GM18861 (cell line): ENCODE results near the gene CBS.
A peak's percentile ranks its signal among the peaks of the same experiment; 100 is the strongest.
"Not testable (repeated sequence)": the region's sequence is repeated elsewhere in the genome, so short reads cannot be mapped to it uniquely, and the experiment has no call there.

Source experiments
- ATAC-seq: cut with Tn5 transposase; IDR thresholded peaks from one replicate; pipeline ENCODE4 v1.9.1; 2021; ENCODE audit not compliant: unreplicated experiment

Gene CBS

DNA sequence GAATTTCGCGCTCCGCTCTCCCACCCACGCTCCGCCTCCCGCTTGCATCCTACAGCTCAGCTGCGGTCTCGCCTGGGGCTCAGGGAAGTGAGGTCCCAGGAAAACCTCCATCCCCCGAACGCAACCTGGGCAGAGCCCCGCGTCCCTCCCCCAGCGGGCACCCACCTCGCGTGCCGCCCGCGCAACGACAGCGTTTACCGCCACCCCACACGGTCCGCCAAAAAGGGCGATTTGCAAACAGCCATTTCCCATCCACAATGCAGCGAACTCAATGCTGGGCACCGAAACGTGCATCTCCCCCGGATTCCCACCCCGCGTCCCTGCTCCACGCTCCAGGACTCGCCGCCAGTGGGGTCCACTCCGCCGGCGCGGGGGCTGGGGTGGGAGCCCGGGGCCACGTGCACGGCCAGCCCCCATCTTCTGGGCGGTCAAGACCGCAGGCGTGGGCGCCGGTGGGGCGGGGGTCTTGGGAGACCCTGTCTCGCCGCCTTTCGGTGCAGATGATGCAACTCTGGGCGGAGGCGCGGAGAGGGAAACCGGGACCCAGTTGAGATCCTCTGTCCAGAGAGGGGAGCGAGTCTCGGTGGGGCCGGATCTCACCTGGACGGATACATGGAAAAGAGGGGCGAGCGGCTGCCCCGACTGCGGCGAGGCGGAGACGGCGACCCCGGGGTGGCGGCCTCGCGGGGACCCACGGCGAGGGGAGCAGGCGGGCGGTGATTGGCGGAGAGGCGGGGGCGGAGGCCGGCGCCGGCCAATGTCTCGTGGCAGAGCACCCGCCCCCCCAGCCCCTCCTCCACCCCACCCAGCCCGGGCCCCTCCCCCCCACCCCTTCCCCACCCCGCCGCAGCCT lies at the start of gene CBS:
Gene CBS, minus strand, starts transcription at position 666 of the 853 bp plus-strand sequence. CDS start 3,642 bp downstream, outside the sequence.
- not testable (repeated sequence) for ATAC-seq

GRCh38 chr21:43115956-43116355 lies 40.3 kb upstream of the CBS start:
- ATAC-seq: not testable (repeated sequence)

- not testable (repeated sequence) for ATAC-seq
Observed at GRCh38 chr21:43114483-43114882, 38.8 kb upstream of the CBS start.

- not testable (repeated sequence) for ATAC-seq
Observed at GRCh38 chr21:43109006-43109405, 33.4 kb upstream of the CBS start.

- not testable (repeated sequence) for ATAC-seq
Observed at GRCh38 chr21:43108177-43108576, 32.5 kb upstream of the CBS start.

DNA sequence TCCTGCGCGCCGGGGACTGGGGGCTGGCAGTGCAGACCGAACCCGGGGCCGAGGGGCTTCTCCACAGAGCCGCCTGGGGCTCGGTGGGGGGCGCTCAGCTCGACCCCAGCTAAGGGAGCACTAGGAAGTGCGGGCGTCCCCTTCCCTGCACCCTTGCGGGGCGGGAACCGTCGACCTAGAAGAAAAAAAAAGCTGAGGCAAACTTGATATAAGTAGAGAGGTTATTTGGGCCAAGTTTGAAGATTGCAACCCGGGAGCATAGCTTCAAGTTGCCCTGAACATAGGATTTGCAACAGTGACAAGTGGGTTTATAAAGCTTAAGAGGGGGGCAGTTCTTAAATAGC lies 32.1 kb upstream of the CBS start:
- ATAC-seq: not testable (repeated sequence)

- peak; percentile 54 for ATAC-seq
Observed at GRCh38 chr21:43106965-43107793, 31.5 kb upstream of the CBS start, which contains the start of gene U2AF1. Gene U2AF1 (minus strand): TSS chr21:43107570. CDS start chr21:43107494, 76 bp downstream.

- not testable (repeated sequence) for ATAC-seq
Observed at GRCh38 chr21:43104642-43105041, 29.0 kb upstream of the CBS start.

DNA sequence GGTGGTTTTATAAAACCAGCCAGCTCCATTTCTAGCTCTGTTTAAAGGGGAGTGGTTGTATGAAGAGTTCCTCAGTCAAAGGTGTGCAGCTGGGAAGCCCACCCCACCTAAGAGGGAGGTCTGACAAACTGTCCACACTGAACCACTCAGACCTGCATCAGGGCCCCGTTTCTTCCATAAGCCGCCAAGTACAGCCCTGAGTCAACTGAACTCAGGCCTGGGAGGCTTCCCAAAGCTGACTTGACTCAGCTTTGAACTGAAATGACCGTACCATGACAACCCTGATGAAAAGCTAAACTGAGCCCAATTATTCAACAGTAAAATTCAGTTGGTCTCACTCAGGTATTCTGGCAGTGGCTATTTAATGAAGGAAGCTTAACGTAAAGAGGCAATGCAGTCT lies 26.6 kb upstream of the CBS start:
- not testable (repeated sequence) for ATAC-seq

DNA sequence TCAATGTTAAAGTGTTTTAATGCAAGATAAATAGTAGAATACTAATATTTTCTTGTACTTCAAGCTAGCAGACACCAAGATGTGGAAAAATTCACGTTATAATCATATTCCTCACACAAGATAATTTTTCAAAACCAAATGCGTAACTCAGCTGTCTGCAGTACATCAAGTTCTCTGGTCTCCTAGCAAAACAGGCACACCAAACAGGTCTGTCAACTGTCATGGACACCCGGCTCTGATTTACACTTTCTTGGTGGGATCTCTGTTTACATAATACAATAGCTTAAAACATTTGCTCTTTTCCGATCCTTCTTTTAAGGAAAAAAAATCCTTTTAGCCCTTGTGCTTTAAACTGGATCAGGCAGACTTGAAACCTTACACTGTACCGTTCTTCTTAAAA lies 26.0 kb upstream of the CBS start:
- ATAC-seq: not testable (repeated sequence)

DNA sequence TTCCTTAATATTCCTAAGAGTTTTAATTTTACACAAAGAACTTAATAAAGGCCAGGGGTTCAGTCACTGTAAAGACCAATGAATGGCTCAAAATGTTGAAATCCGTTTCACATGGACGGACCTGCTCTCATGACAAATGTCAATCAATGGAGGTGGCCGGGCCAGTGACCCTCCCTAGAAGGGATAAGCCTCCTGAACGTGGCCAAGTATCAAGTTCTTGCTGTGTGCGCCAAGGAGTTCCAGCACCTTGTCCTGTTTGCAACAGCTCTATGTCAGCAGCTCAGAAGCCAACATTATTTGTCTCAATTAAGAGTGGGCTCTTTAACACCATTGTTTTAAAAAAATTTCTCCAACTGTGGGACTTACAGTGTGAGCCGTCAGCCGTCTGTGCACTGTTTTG lies 25.4 kb upstream of the CBS start:
- ATAC-seq: not testable (repeated sequence)

GRCh38 chr21:43091979-43092614 lies 16.5 kb upstream of the CBS start:
- ATAC-seq: not testable (repeated sequence)

- not testable (repeated sequence) for ATAC-seq
Observed at GRCh38 chr21:43090947-43091346, 15.3 kb upstream of the CBS start.

GRCh38 chr21:43089463-43089862 lies 13.8 kb upstream of the CBS start:
- ATAC-seq: not testable (repeated sequence)

GRCh38 chr21:43082587-43083300 lies 7.1 kb upstream of the CBS start:
- not testable (repeated sequence) for ATAC-seq

GRCh38 chr21:43076643-43077042 lies 1.0 kb upstream of the CBS start:
- ATAC-seq: not testable (repeated sequence)

GRCh38 chr21:43076023-43076637 lies 495 bp upstream of the CBS start:
- not testable (repeated sequence) for ATAC-seq

GRCh38 chr21:43074401-43075169 lies 1.1 kb downstream of the CBS start:
- ATAC-seq: not testable (repeated sequence)

DNA sequence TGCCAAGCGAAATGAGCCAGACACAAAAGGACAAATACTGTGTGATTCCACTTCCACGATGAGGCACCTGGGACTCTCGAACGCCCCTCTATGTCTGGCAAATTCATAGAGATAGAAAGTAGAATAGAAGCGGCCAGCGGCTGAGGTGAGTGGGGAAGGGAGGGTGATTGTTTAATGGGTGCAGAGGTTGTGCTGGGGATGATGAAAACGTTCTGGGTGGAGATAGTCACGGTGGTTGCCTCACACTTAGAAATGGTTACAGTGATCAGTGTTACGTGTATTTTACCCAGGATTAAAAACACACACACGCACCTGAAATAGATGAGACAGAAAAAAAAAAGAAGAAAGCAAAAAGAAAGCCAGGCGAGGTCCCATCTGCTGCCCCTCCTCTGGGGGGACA lies 2.9 kb downstream of the CBS start:
- ATAC-seq: not testable (repeated sequence)
